MM.1S (cell line): ENCODE data around the gene SLC6A3.

Experiments used
- EZH2 ChIP-seq: fragments of 300-600 bp; sonication (generic); optimal IDR thresholded peaks from 2 replicates; pipeline ENCODE3; 2017; ENCODE audit warnings: low read depth, mild to moderate bottlenecking, antibody characterized with exemption, low read length, mixed read lengths
- EZH2phosphoT487 ChIP-seq: fragments of 300-600 bp; sonication (generic); IDR thresholded peaks from 2 replicates; pipeline ENCODE4 v1.6.1; 2018; ENCODE audit warnings: antibody characterized with exemption, low read length
- TF ChIP-seq, protein P1 (sequence below): fragments of 300-600 bp; sonication (generic); IDR thresholded peaks from 2 replicates; pipeline ENCODE4 v1.5.1; 2016; ENCODE audit warnings: antibody characterized with exemption, low read length, mixed read lengths

GRCh38 chr5:1383344-1383743 is 61.9 kb downstream of the SLC6A3 start:
- TF ChIP-seq, protein P1, sequence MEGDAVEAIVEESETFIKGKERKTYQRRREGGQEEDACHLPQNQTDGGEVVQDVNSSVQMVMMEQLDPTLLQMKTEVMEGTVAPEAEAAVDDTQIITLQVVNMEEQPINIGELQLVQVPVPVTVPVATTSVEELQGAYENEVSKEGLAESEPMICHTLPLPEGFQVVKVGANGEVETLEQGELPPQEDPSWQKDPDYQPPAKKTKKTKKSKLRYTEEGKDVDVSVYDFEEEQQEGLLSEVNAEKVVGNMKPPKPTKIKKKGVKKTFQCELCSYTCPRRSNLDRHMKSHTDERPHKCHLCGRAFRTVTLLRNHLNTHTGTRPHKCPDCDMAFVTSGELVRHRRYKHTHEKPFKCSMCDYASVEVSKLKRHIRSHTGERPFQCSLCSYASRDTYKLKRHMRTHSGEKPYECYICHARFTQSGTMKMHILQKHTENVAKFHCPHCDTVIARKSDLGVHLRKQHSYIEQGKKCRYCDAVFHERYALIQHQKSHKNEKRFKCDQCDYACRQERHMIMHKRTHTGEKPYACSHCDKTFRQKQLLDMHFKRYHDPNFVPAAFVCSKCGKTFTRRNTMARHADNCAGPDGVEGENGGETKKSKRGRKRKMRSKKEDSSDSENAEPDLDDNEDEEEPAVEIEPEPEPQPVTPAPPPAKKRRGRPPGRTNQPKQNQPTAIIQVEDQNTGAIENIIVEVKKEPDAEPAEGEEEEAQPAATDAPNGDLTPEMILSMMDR, result no peak
- TF ChIP-seq EZH2 (no peak), EZH2phosphoT487 (no peak)
